Effector memory CD8-positive, alpha-beta T cell (primary cell): ENCODE results near the gene CSF3R.

ENCODE experiments used
- ATAC-seq: fragments of 150-1000 bp; cut with Tn5 transposase; replicated peaks from 2 replicates; pipeline ENCODE4 v1.10.0; 2021; ENCODE audit warnings: mild to moderate bottlenecking, moderate library complexity
- DNase-seq, 3 experiments: peaks; one replicate each; pipeline ENCODE4 v3.0.0; 2021
- H3K27ac Mint-ChIP-seq, 2 donors: one replicate each; pipeline ENCODE4 v1.8.0; 2022; ENCODE audit warnings: mild to moderate bottlenecking in 2 of 2, mixed read lengths in 2 of 2, moderate library complexity in 2 of 2
- H3K27me3 Mint-ChIP-seq, 2 donors: one replicate each; pipeline ENCODE4 v1.8.0; 2022; ENCODE audit warnings: mixed read lengths in 2 of 2
- H3K36me3 Mint-ChIP-seq: one replicate; pipeline ENCODE4 v1.8.0; 2022; ENCODE audit warnings: mild to moderate bottlenecking, moderate library complexity, mixed read lengths; ENCODE audit not compliant: insufficient read depth
- H3K4me1 Mint-ChIP-seq, 2 donors: one replicate each; pipeline ENCODE4 v1.8.0; 2022; ENCODE audit warnings: low read depth in 2 of 2, mixed read lengths in 2 of 2
- H3K4me3 Mint-ChIP-seq, 2 donors: one replicate each; pipeline ENCODE4 v1.8.0; 2022; ENCODE audit warnings: mild to moderate bottlenecking in 2 of 2, mixed read lengths in 2 of 2, moderate library complexity in 2 of 2
- H3K9me3 Mint-ChIP-seq, 2 donors: one replicate each; pipeline ENCODE4 v1.8.0; 2022; ENCODE audit warnings: mixed read lengths in 2 of 2

Gene CSF3R

GRCh38 chr1:36453051-36453450 is 29.7 kb downstream of the CSF3R start:
- ATAC-seq = no peak
- Mint-ChIP-seq H3K9me3 (no peaks in the 10 kb centered on the region), H3K27me3 (no peaks in the 10 kb centered on the region), H3K36me3 (peaks cover 33% of the 10 kb centered on the region), H3K27ac (no peak overlapping the region), H3K4me3 (no peak overlapping the region), H3K4me1 (peaks cover 6 to 16% of the 10 kb centered on the region in 2 donors)
- no peak for DNase-seq

GRCh38 chr1:36450919-36451305 is 31.8 kb downstream of the CSF3R start:
- peak overlapping the region; percentile 85 to 86 for H3K4me3 Mint-ChIP-seq
- H3K27ac Mint-ChIP-seq = peak overlapping the region; percentile 93 to 96
- H3K4me1 Mint-ChIP-seq = peaks cover 6 to 11% of the 10 kb centered on the region in 2 donors
- no peaks in the 10 kb centered on the region for H3K9me3 Mint-ChIP-seq
- H3K27me3 Mint-ChIP-seq = no peaks in the 10 kb centered on the region
- H3K36me3 Mint-ChIP-seq = peaks cover 24% of the 10 kb centered on the region
- DNase-seq (no peak), ATAC-seq (no peak)

- Mint-ChIP-seq H3K36me3 (peaks cover 24% of the 10 kb centered on the region), H3K27me3 (no peaks in the 10 kb centered on the region), H3K4me1 (peaks cover 6 to 11% of the 10 kb centered on the region in 2 donors), H3K27ac (peak within 1 kb of the TSS; percentile 93 to 96), H3K9me3 (no peaks in the 10 kb centered on the region), H3K4me3 (peak within 1 kb of the TSS; percentile 85 to 86)
- DNase-seq (peak; percentile 80 to 85 (median 83)), ATAC-seq (peak; percentile 99)
These were observed 32.3 kb downstream of the CSF3R start, which contains the start of gene OSCP1 for GRCh38 chr1:36450270-36450918. OSCP1 (minus strand) TSS chr1:36450451; CDS start chr1:36450369, 82 bp downstream.

GRCh38 chr1:36448530-36449056 is 34.1 kb downstream of the CSF3R start:
- no peak for ATAC-seq
- Mint-ChIP-seq H3K36me3 (peaks cover 24% of the 10 kb centered on the region), H3K4me3 (peak overlapping the region in 1 of 2 donors; percentile 2), H3K4me1 (peaks cover 6 to 11% of the 10 kb centered on the region in 2 donors), H3K27ac (peak overlapping the region in 1 of 2 donors; percentile 1), H3K27me3 (no peaks in the 10 kb centered on the region), H3K9me3 (no peaks in the 10 kb centered on the region)
- DNase-seq = no peak

DNA sequence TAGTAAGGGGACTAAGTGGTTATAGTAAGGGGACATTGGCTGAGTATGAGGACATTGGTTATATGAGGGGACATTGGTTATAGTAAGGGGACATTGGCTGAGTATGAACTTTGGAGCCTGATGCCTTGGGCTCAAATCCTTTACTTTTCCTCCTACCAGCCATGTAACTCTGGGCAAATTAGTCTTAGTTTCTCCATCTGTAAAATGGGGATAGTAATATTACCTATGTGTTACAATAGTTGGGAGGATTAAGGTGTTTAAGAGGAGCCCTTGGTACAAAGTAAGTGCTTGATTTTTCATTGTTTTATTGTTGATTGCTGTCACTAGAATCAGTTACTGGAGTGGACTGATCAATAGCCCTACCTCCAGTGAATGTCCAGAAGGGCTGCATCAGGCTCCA is 35.3 kb downstream of the CSF3R start:
- DNase-seq (no peak), ATAC-seq (no peak)
- H3K27ac Mint-ChIP-seq = no peak overlapping the region
- no peaks in the 10 kb centered on the region for H3K9me3 Mint-ChIP-seq
- no peak overlapping the region for H3K4me3 Mint-ChIP-seq
- H3K4me1 Mint-ChIP-seq = peaks cover 6 to 11% of the 10 kb centered on the region in 2 donors
- H3K27me3 Mint-ChIP-seq = no peaks in the 10 kb centered on the region
- H3K36me3 Mint-ChIP-seq = peaks cover 24% of the 10 kb centered on the region

GRCh38 chr1:36446746-36447145 is 36.0 kb downstream of the CSF3R start:
- DNase-seq = no peak
- no peaks in the 10 kb centered on the region for H3K27me3 Mint-ChIP-seq
- no peaks in the 10 kb centered on the region for H3K9me3 Mint-ChIP-seq
- peaks cover 6 to 11% of the 10 kb centered on the region in 2 donors for H3K4me1 Mint-ChIP-seq
- no peak overlapping the region for H3K27ac Mint-ChIP-seq
- peaks cover 24% of the 10 kb centered on the region for H3K36me3 Mint-ChIP-seq
- no peak for ATAC-seq
- H3K4me3 Mint-ChIP-seq = no peak overlapping the region

DNA sequence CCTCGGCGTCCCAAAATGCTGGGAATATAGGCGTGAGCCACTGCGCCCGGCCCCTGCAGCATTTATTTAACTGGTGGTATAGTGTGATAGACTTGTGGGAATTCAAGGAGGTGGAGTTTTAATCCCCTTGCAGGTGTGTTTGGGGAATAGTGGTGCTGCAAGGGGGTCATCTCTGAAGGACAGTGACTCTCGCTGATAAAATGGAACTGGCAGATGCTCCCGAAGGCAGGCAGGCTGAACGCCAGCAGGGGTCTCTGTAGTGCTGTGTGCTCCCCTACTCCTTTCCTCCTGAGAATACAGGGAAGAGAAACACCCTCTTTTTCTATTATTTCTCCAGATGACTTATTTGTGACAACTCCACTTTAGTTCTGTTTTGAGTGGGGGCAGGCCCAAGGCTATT is 36.4 kb downstream of the CSF3R start:
- no peak overlapping the region for H3K4me3 Mint-ChIP-seq
- DNase-seq = no peak

DNA sequence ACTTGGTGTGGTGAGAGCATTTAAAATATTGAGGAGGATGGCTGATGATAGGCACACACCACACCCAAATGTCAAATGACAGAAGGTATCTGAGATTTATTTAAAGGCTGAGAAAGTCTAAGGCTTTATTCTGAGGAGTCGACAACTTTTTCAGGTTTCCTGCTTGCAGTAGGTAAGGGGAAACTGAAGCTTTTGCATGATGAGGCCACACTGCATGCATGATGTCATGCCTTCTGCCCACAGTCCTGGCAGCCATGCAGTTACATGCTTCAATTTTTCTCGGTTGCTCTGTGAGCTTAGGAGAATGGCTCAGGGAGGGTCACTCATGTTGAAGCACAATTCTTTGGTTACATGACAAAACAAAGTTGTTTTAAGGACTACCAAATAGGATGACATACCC is 39.4 kb downstream of the CSF3R start:
- no peaks in the 10 kb centered on the region for H3K36me3 Mint-ChIP-seq
- no peak for ATAC-seq
- H3K4me1 Mint-ChIP-seq = no peaks in the 10 kb centered on the region

More for the DNA sequence above, 36.4 kb downstream of the CSF3R start:
- H3K27ac Mint-ChIP-seq = no peak overlapping the region
- peaks cover 6 to 7% of the 10 kb centered on the region in 2 donors for H3K4me1 Mint-ChIP-seq
- H3K27me3 Mint-ChIP-seq = no peaks in the 10 kb centered on the region
- H3K36me3 Mint-ChIP-seq = peaks cover 20% of the 10 kb centered on the region
- no peak for ATAC-seq
- no peaks in the 10 kb centered on the region for H3K9me3 Mint-ChIP-seq

GRCh38 chr1:36442337-36442736 is 40.4 kb downstream of the CSF3R start:
- no peaks in the 10 kb centered on the region for H3K27me3 Mint-ChIP-seq
- H3K27ac Mint-ChIP-seq = no peak overlapping the region
- H3K9me3 Mint-ChIP-seq = no peaks in the 10 kb centered on the region
- DNase-seq = no peak
- H3K4me1 Mint-ChIP-seq = no peaks in the 10 kb centered on the region
- H3K36me3 Mint-ChIP-seq = no peaks in the 10 kb centered on the region
- no peak overlapping the region for H3K4me3 Mint-ChIP-seq
- no peak for ATAC-seq

More for the DNA sequence above, 39.4 kb downstream of the CSF3R start:
- Mint-ChIP-seq H3K27ac (peak overlapping the region in 1 of 2 donors; percentile 35), H3K27me3 (no peaks in the 10 kb centered on the region), H3K9me3 (no peaks in the 10 kb centered on the region), H3K4me3 (no peak overlapping the region)
- no peak for DNase-seq

- Mint-ChIP-seq H3K36me3 (peaks cover 3% of the 10 kb centered on the region), H3K4me3 (no peak overlapping the region), H3K27me3 (no peaks in the 10 kb centered on the region), H3K4me1 (no peaks in the 10 kb centered on the region), H3K9me3 (no peaks in the 10 kb centered on the region), H3K27ac (no peak overlapping the region)
- DNase-seq = no peak
- no peak for ATAC-seq
These were observed 42.1 kb downstream of the CSF3R start for GRCh38 chr1:36440646-36441045.

DNA sequence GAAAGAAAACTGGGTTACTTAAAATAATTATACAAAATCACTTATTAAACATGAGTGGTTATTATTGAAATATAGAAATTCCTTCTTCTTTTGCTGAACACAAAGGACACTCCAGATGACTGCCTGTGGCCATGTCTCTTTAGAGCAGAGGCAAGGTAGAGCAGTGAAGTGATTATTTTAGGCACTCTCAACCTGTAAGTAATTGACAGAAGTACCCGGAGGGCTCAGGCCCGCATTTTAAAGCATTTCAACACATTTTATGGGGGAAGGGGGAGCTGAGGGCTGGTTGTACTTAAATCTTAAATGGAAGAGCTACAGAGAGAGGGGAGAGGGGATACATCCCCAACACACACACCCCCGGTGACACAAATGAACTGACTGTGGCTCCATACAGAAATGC is 42.7 kb downstream of the CSF3R start:
- Mint-ChIP-seq H3K27ac (no peak overlapping the region), H3K4me1 (no peaks in the 10 kb centered on the region), H3K9me3 (no peaks in the 10 kb centered on the region), H3K4me3 (no peak overlapping the region), H3K36me3 (peaks cover 3% of the 10 kb centered on the region), H3K27me3 (no peaks in the 10 kb centered on the region)
- DNase-seq = no peak
- ATAC-seq = no peak

GRCh38 chr1:36438715-36439114 is 44.0 kb downstream of the CSF3R start:
- no peaks in the 10 kb centered on the region for H3K9me3 Mint-ChIP-seq
- H3K4me3 Mint-ChIP-seq = no peak overlapping the region
- H3K4me1 Mint-ChIP-seq = no peaks in the 10 kb centered on the region
- no peak overlapping the region for H3K27ac Mint-ChIP-seq
- ATAC-seq (no peak), DNase-seq (no peak)
- H3K27me3 Mint-ChIP-seq = no peaks in the 10 kb centered on the region
- H3K36me3 Mint-ChIP-seq = peaks cover 3% of the 10 kb centered on the region

GRCh38 chr1:36436821-36437220 is 45.9 kb downstream of the CSF3R start:
- DNase-seq (no peak), ATAC-seq (no peak)
- Mint-ChIP-seq H3K27ac (no peak overlapping the region), H3K9me3 (no peaks in the 10 kb centered on the region), H3K4me1 (no peaks in the 10 kb centered on the region), H3K27me3 (no peaks in the 10 kb centered on the region), H3K4me3 (no peak overlapping the region), H3K36me3 (peaks cover 3% of the 10 kb centered on the region)

- peaks cover 3% of the 10 kb centered on the region for H3K36me3 Mint-ChIP-seq
- H3K9me3 Mint-ChIP-seq = no peaks in the 10 kb centered on the region
- ATAC-seq (no peak), DNase-seq (no peak)
- no peak overlapping the region for H3K27ac Mint-ChIP-seq
- no peak overlapping the region for H3K4me3 Mint-ChIP-seq
- no peaks in the 10 kb centered on the region for H3K27me3 Mint-ChIP-seq
- no peaks in the 10 kb centered on the region for H3K4me1 Mint-ChIP-seq
These were observed 49.6 kb downstream of the CSF3R start for GRCh38 chr1:36433102-36433501.
